Thoracic aorta (tissue), 2 donors: ENCODE results near the gene LRRC53. TPM values are rescaled to one million over a fixed set of nuclear protein-coding genes. Genes with fewer than 3 reads are reported as not detected.

Source experiments
- ATAC-seq: fragments of 150-250 bp; one replicate; pipeline ENCODE4 v1.8.0; 2017; ENCODE audit warnings: low read depth; ENCODE audit not compliant: insufficient number of reproducible peaks, low FRiP score
- DNase-seq: peaks from one replicate; pipeline ENCODE4 v3.0.0-alpha.2; 2020; ENCODE audit warnings: low spot score
- H3K27ac ChIP-seq, 2 donors: fragments of 200-600 bp; sonication (generic); 1 replicate in 1 of 2; 2 replicates in 1 of 2; pipeline ENCODE4 v1.5.1; 2016; ENCODE audit warnings: mild to moderate bottlenecking in 2 of 2, moderate library complexity in 2 of 2
- H3K27me3 ChIP-seq: fragments of 200-600 bp; sonication (generic); replicated peaks from 2 replicates; pipeline ENCODE4 v1.6.0; 2016; ENCODE audit warnings: mild to moderate bottlenecking; ENCODE audit not compliant: insufficient read depth
- H3K36me3 ChIP-seq: fragments of 200-600 bp; sonication (generic); one replicate; pipeline ENCODE4 v1.5.1; 2016
- H3K4me1 ChIP-seq, 2 donors: fragments of 200-600 bp; sonication (generic); 1 replicate in 1 of 2; 2 replicates in 1 of 2; pipeline versions ENCODE4 v1.5.1 to v1.6.0; 2016; ENCODE audit warnings: low read depth in 2 of 2, mild to moderate bottlenecking in 1 of 2; ENCODE audit not compliant: control insufficient read depth in 1 of 2
- H3K4me3 ChIP-seq: fragments of 200-600 bp; sonication (generic); 2 replicates; pipeline ENCODE4 v1.5.1; 2016; ENCODE audit warnings: mild to moderate bottlenecking
- H3K9me3 ChIP-seq: fragments of 200-600 bp; sonication (generic); 2 replicates; pipeline ENCODE4 v1.5.1; 2016
- total RNA-seq, 2 donors: library from RNA; depleted of rRNA; stranded (reverse); fragments of >200 nt; gene quantifications; one replicate each; pipeline versions ENCODE4 v1.1.0 to v1.2.3, GENCODE V29; 2016
- TF ChIP-seq, protein P1 (sequence below): fragments of 200-600 bp; sonication (generic); IDR thresholded peaks from one replicate; pipeline ENCODE4 v1.5.1; 2019; ENCODE audit warnings: antibody characterized with exemption

The LRRC53 gene, protein sequence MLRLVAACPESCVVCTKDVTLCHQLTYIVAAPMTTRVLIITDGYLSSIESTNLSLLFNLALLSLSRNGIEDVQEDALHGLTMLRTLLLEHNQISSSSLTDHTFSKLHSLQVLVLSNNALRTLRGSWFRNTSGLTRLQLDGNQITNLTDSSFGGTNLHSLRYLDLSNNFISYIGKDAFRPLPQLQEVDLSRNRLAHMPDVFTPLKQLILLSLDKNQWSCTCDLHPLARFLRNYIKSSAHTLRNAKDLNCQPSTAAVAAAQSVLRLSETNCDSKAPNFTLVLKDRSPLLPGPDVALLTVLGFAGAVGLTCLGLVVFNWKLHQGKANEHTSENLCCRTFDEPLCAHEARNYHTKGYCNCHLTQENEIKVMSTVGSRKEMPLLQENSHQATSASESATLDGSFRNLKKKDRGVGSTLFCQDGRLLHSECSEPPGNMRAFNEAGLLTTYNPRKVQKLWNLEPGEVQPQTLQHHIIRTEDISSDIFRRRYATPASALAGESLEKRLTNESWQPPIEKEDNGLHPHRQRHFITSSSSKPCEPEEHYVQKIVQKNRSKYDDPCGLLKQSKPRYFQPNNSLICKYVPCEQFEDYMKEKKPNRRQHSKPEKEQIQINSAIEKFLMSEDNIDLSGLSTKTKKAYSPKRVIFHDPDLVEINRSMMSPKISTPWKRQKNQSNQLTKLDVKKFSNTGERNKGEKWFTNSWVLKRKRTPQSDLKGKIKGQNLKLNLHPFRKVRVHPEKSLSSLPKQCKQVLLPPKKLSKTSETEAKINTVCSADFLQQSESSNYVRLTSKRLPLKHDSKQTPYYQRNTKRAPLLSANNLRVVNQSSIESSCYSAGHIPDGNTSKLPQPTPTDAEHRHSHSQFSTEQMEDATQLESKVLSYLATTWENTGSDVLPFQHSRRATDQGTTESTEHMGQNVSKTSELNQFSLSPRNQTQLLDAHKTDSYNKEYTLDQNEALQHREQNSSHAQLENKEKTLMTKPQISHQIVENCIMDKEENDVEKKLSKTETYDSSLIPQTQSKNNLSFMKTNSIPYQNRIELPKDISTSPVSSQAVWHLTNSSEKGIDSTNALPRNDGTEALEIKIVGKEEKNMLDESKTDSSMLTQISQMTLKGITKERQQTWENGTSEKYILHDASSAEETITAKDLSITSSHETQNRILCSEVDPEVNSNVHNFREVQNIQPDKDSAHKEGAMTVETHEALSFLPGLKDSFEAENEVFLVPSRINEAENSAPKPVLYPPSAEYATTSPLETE
- total RNA-seq: not detected

DNA sequence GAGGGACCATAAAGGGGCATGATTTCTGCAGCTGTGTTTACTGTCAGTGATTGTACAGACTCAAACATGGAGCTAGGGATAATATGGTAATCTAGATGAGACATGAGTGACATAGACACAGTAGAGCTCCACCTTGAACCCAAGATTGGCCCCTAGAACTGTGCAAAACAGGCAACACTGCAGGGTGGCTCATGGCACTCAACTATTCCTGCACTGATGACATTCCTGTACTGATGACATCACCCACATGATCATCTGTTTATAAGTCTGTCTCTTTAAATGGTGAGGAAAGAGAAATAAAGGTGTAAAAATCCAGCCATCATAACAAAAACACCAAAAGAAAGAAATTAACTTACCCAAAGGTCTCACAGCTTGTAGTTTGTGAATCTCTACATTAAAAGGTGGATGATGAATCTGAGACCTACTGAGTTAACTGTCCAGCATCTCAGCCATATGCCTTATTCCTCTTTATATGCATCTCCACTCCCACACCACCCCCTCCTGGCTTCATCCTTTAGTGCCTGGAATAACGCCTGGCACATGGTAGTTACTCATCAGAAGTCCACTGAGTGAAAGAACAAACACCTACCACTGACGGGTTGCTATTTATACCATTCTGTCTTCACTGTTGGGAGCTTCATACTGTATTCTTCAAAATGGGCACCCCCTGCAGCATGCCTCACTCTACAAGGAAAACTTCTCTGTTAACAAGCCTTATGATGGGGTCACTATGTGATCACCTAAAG lies at the start of gene LRRC53:
Gene LRRC53 (minus strand): TSS at position 442 of the 746 bp plus-strand sequence. CDS start 29,262 bp downstream, outside the sequence.
- no peak within 1 kb of the TSS for H3K4me3 ChIP-seq
- no peaks in the 10 kb centered on the region for H3K4me1 ChIP-seq
- no peaks in the 10 kb centered on the region for H3K9me3 ChIP-seq
- H3K36me3 ChIP-seq: no peaks in the 10 kb centered on the region
- no peaks in the 10 kb centered on the region for H3K27me3 ChIP-seq
- no peak for DNase-seq
- TF ChIP-seq, protein P1, sequence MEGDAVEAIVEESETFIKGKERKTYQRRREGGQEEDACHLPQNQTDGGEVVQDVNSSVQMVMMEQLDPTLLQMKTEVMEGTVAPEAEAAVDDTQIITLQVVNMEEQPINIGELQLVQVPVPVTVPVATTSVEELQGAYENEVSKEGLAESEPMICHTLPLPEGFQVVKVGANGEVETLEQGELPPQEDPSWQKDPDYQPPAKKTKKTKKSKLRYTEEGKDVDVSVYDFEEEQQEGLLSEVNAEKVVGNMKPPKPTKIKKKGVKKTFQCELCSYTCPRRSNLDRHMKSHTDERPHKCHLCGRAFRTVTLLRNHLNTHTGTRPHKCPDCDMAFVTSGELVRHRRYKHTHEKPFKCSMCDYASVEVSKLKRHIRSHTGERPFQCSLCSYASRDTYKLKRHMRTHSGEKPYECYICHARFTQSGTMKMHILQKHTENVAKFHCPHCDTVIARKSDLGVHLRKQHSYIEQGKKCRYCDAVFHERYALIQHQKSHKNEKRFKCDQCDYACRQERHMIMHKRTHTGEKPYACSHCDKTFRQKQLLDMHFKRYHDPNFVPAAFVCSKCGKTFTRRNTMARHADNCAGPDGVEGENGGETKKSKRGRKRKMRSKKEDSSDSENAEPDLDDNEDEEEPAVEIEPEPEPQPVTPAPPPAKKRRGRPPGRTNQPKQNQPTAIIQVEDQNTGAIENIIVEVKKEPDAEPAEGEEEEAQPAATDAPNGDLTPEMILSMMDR: no peak
- no peak for ATAC-seq
- no peak within 1 kb of the TSS for H3K27ac ChIP-seq

DNA sequence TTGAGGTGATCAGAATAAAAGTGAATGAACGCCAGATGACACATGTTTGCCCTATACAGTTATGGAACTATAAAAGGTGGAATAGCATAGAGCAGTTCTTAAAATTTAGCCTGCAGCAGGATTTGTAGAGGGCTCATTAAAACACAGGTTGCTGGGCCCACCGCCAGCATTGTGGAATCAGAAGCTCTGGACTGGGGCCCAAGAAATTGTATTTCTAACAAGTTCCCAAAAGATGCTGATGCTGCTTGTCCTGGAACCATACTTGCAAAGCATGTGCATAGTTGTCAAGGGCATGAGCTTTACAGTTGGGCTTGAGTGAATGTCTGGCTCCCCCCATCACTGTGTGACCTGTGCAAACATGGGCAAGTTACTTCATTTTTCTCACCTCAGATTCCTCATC lies 37.5 kb upstream of the LRRC53 start:
- H3K4me3 ChIP-seq: no peak overlapping the region
- TF ChIP-seq, protein P1: no peak
- H3K27me3 ChIP-seq: no peaks in the 10 kb centered on the region
- H3K27ac ChIP-seq: no peak overlapping the region
- ATAC-seq (no peak), DNase-seq (no peak)
- no peaks in the 10 kb centered on the region for H3K36me3 ChIP-seq
- H3K9me3 ChIP-seq: no peaks in the 10 kb centered on the region
- H3K4me1 ChIP-seq: no peaks in the 10 kb centered on the region

DNA sequence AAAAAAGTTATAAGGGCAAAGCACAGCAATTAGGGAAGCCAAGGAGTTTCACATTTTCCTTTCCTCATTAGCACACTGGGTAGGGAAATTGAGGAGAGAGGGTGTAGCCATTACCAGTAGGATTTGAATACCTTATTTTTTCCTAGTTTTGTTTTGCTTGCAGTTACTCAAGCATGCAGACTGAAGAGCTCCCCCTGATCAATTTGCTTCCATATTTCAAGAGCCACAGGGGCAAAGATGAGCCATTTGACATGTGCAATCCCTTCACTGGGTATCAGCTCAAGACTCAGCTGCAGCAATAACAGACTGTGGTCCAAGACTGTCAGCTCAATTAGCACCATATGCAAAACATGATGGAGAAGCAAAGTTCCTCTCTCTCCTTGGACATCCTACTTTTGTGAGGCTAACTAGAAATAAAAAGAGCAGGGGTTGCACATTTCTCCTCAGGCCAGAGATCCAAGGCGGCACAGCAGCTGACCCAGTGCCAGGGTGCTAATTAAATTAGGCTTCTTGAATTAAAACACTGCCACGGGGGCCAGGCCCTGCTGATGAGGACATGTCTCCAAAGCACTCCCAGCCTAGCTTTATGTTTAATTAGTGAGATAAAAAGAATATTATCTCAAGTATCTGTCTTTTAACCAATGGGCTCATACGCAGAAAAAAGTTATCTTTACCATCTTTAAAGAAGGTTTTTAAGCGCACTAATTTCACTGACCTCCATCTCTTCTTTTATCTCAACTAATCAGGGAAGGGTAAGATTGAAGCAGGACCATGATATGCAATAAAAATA lies 36.7 kb upstream of the LRRC53 start:
- no peaks in the 10 kb centered on the region for H3K4me1 ChIP-seq
- no peak for DNase-seq
- H3K36me3 ChIP-seq: no peaks in the 10 kb centered on the region
- no peak overlapping the region for H3K27ac ChIP-seq
- H3K9me3 ChIP-seq: no peaks in the 10 kb centered on the region
- no peak overlapping the region for H3K4me3 ChIP-seq
- ATAC-seq: no peak
- TF ChIP-seq, protein P1: no peak
- H3K27me3 ChIP-seq: no peaks in the 10 kb centered on the region

DNA sequence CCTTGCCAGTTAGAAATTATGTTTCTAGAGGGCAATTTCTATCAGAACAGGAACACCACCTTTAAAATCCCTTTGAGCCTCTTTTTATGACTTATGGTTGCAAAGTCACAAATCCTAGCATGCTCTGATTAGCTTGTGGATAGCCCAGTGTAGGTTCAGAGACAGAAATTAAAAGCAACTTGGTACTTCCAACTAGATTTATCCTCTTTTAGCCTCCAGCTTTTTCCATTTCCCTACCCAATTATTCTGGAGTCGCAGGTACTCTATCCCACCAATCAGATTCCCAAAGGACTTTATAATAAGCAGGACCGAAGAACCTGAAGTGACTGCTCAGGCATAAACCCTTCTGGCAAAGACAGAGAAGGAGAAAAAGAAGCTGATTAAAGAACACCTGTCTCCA lies 33.4 kb upstream of the LRRC53 start:
- H3K9me3 ChIP-seq: no peaks in the 10 kb centered on the region
- ATAC-seq: no peak
- no peaks in the 10 kb centered on the region for H3K4me1 ChIP-seq
- H3K27ac ChIP-seq: no peak overlapping the region
- TF ChIP-seq, protein P1: no peak
- no peak for DNase-seq
- no peaks in the 10 kb centered on the region for H3K36me3 ChIP-seq
- no peaks in the 10 kb centered on the region for H3K27me3 ChIP-seq
- H3K4me3 ChIP-seq: no peak overlapping the region
